H54 (cell line): ENCODE data around the gene PLEKHB1.

Experiments used
- DNase-seq: peaks from one replicate; pipeline ENCODE4 v3.0.0; 2011; ENCODE audit warnings: low spot score, mixed read lengths; ENCODE audit not compliant: insufficient read length
- FAIRE-seq: peaks from 3 replicates; lab custom pipeline; 2011; peaks lifted over from hg19 to GRCh38; lab: Jason Lieb, UNC
- POLR2A ChIP-seq: IDR thresholded peaks from 2 replicates; pipeline ENCODE4 v1.6.1; 2011; ENCODE audit warnings: low read depth, mild to moderate bottlenecking, low read length

Gene PLEKHB1

DNA sequence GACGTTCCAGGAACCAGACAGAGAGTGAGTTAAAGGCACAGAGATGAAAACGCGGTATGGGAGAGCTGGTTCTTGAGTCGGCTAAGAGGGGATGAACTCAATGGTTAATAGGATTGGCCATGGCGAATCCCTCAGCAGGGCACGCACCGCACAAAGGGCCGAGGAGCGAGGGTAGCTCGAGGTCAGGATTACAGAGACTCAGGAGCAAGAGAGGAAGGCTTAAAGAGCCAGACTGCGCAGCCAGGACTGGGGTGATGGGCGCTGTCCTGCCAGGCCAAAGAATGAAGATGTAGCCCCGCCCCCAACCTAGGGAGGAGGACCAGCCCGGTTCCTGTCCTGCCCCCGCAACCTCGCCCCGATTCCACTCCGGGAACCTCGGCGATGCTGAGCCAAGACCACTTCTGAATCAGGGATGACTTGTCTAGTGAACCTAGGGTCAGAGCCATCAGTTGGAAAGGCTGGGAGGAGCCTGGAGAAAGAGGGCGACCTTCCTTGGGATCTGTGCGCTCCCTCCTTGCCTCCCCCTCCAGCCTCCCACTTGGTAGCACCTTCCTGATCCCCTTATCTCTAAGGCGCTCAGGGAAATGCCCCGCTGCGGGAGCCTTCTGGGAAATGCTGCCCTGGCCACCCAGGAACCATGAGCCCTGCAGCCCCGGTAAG lies at the start of gene PLEKHB1:
PLEKHB1 (plus strand) TSS at position 610 of the 660 bp plus-strand sequence; CDS start at position 638, 28 bp downstream.
- no peak for DNase-seq

GRCh38 chr11:73597336-73597955 lies 48.9 kb upstream of the PLEKHB1 start:
- FAIRE-seq (no peak), DNase-seq (no peak)
- no peak for TF ChIP-seq POLR2A

More for the DNA sequence above, at the start of gene PLEKHB1:
- TF ChIP-seq POLR2A: no peak
- no peak for FAIRE-seq

DNA sequence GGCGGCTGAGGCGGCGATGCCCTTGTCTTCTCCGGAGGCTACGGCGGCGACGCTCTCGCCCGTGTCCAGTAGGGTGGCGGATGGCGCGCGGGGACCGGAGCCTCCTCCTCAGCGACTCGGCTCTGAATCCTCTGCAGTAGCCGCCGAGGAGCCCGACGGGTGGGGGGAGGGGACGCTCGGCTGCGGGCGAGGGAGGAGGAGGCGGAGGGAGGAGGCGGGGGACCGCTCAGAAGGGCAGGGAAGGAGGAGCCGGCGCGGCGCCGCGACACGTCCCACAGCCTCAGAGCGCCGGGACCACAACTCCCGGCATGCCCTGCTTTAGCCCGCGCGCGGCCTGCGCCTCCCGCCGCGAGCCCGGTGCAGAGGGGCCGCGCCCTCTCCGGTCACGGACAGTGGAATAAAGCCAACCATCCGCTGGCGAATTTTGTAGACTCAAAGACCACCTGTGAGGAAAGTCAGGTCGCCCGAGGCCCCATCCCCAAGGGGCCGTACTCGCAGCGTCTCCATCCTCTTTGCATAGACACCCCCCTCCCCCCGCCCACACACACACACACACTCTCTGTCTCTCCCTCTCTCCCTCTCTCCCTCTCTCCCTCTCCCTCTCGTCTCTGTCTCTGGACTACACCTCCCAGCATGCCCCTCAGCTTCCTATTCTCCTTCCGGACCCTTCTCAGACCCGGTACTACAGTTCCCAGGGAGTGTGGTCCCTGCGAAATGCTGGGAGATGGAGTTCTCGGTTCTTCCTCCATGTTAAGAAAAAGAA lies 48.2 kb upstream of the PLEKHB1 start, which contains the start of gene FAM168A:
FAM168A (minus strand) TSS at position 157 of the 763 bp plus-strand sequence. CDS start 129,638 bp downstream, outside the sequence.
- FAIRE-seq (peak; percentile 48), DNase-seq (peak; percentile 90)
- TF ChIP-seq POLR2A: peak; percentile 77

DNA sequence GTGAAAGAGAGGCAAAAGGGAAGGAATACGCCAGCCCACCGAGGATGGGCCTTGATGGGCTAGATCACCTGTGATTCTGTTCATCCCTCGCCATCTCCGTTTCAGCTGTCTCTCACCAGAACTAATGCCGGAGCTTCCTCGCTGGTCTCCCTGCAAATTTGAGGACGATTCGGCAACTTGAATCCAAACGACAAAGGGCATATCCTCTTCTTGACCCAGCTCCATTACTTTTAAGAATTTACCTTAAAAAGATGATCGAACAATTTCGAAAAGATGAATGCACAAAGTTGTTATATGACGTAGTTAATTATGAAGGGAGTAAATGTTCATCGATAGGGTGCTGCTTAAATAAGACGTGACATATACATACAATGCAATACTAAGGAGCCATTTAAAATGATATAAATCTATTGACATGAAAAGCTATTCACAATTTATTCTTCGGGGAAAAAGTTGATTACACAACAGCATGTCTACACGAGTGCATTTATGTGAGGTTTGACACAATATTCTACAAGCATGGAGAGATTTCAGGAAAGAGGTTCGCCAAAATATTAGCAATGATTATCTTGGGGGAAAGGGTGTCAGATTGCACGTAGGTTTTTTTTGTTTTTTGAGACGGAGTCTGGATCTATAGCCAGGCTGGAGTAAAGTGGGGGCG lies 47.5 kb upstream of the PLEKHB1 start:
- no peak for TF ChIP-seq POLR2A
- FAIRE-seq (no peak), DNase-seq (no peak)

DNA sequence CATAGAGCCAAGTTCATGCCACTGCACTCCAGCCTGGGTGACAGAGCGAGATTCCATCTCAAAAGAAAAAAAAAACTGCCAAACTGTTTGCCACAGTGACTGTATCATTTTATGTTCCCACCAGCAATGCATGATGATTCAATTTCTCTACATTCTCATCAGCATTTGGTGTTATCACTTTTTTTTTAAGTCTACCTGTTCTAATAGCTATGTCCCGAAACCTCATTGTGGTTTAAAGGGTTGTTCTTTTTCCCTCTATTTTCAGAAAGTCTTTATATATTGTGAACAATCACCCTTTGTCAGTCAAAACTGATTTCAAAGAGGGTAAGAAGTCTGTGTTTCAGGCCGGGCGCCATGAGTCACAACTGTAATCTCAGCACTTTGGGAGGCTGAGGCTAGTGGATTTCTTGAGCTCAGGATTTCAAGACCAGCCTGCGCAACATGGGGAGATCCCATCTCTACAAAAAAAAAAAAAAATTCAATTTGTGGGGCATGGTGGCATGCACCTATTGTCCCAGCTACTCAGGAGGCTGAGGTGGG lies 33.7 kb upstream of the PLEKHB1 start:
- no peak for TF ChIP-seq POLR2A
- FAIRE-seq (no peak), DNase-seq (no peak)

DNA sequence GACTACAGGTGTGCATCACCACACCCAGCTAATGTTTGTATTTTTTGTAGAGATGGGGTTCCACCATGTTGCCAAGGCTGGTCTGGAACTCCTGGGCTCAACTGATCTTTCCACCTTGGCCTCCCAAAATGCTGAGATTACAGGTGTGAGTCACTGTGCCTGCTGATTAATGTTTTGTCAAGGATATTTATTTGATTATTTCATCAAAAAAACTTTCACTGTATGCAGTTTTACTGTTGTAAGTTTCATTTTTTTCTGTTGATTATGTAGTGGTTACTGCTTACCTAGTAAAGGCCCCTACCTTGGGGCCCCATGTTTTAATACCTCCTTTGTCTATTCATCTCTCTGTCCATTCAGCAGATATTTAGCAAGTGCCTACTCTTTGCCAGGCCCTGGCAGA lies 31.8 kb upstream of the PLEKHB1 start:
- TF ChIP-seq POLR2A: no peak
- DNase-seq (no peak), FAIRE-seq (no peak)

DNA sequence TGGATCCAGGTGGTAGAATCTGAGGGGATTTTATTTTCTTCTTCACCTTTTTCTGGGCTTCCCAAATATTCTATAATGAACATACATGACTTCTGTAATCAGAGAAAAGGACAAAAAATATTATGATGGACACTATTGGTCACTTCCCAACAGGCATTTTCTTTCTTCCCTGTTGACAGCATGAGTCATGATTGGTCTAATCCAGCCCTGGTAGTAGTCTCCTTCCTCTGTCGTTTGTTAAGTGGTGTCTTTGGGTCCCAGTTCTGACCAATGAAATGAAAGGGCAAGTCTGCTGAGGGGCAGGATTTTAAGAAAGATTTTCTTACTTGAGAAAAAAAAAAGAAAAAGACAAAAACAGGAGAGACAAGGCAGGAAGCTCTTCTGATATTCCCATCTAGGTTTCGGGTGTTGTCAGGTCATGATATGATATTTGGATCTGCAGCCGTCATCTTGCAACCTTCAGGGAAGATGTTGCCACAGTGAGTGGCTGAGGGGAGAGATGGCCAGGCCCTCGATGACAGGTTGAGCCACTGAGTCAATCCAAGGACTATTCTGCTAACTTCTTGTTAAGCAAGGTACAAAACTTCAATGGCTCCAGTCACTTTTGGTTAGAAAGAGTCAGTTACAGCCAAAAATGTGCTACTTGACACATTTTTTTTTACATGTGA lies 23.3 kb upstream of the PLEKHB1 start:
- no peak for DNase-seq
- no peak for FAIRE-seq

DNA sequence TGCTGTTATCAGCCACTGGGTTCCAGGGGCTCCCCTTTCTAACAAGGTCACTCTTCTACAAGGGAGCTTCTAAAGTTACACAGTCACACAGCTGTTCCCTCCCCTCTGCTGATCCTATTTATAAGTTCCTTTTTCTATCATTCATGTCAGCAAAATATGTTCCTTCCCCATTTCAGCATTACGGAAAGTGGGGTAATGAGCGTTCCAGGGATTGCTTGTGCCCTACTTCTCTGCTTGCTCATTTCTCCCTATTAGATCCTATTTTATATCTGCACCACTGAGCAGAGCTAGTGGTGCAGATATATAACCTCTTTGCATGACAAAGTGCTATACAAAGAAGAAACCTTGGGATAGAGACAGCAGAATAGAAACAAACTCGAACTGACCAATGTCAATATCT lies 22.7 kb upstream of the PLEKHB1 start:
- no peak for TF ChIP-seq POLR2A
- DNase-seq: no peak
- no peak for FAIRE-seq

More for the DNA sequence above, 23.3 kb upstream of the PLEKHB1 start:
- TF ChIP-seq POLR2A: no peak

DNA sequence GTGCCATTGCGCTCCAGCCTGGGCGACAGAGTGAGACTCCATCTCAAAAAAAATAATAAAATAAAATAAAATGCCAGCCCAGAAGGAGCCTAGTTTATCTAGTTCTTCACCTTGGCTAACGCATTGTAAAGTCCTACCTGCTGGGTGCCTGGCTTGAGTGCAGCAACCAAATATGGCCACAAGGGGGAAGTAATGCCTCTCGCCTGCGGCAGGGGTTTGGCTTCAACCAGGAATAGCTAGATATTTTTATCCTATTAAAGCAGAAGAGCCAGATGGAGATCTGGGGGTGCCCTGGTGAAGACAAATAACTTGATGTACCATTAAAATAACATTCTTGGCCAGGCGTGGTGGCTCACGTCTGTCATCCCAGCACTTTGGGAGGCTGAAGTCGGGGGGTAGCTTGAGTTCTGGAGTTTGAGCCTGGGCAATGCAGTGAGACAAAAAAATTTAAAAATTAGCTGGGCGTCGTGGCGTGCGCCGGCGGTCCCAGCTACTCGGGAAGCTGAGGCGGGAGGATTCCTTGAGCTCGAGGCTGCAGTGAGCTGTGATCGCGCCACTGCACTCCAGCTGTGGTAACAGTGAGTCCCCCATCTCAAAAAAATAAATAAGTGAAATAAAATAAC lies 20.6 kb upstream of the PLEKHB1 start:
- FAIRE-seq (no peak), DNase-seq (peak; percentile 87)
- TF ChIP-seq POLR2A: no peak

DNA sequence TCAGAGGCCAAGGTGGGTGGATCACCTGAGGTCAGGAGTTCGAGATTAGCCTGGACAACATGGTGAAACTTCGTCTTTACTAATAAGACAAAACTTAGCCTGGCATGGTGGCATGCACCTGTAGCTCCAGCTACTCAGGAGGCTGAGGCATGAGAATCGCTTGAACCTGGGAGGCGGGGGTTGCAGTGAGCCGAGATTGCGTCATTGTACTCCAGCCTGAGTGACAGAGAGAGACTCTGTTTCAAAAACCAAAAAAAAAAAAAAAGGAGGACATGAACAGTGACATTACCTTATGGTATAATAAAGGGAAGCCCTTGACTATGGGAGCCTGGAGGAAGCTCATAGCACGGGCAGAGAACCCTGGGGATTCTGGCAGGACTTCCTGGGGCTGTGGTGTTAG lies 16.5 kb upstream of the PLEKHB1 start:
- no peak for FAIRE-seq
- TF ChIP-seq POLR2A: no peak
- DNase-seq: no peak

GRCh38 chr11:73632996-73633395 lies 13.4 kb upstream of the PLEKHB1 start:
- DNase-seq: no peak
- FAIRE-seq: no peak
- no peak for TF ChIP-seq POLR2A

DNA sequence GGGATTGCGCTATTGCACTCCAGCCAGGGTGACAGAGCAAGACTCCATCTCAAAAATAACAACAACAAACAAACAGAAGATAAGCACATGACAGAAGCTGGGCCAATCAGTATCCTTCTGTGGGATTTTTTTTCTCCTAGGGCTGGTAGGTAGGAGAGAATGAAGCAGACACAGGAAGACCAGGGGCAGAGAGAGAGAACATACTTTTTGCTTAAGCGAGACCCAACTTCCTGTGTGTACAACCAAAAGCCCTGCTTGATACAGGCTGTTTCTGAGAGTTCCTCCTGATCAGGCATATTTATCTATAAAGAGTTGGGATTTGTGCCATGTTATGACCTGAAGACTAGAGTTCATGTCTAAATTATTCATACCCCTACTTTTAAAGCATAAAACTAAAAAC lies 12.4 kb upstream of the PLEKHB1 start:
- FAIRE-seq (no peak), DNase-seq (no peak)
- no peak for TF ChIP-seq POLR2A
